ENCODE measurements around the gene SDK1.
A peak's percentile ranks its signal among the peaks of the same experiment; 100 is the strongest.

- TF ChIP-seq CTCF (IDR thresholded peaks at IDR 0.05; ENCODE audit: low read depth, low read length) (peak; percentile 29), POLR2A (IDR thresholded peaks at IDR 0.05; ENCODE audit: extremely low read depth, insufficient read length) (no peak)
- TF ChIP-seq, protein P1, sequence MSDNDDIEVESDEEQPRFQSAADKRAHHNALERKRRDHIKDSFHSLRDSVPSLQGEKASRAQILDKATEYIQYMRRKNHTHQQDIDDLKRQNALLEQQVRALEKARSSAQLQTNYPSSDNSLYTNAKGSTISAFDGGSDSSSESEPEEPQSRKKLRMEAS (IDR thresholded peaks at IDR 0.05; ENCODE audit: low read depth, low read length): no peak
These were observed 621.2 kb downstream of the SDK1 start for GRCh38 chr7:3922175-3922635.

All from NB4 (cell line).